ENCODE data around the gene MEF2D. TPM values are rescaled to one million over a fixed set of nuclear protein-coding genes. Genes with fewer than 3 reads are reported as not detected.
A peak's percentile ranks its signal among the peaks of the same experiment; 100 is the strongest.

The MEF2D gene
- polyA plus RNA-seq, 1 donor (not counting 4 experiments of a cell fraction or from before 2014, with no cell fraction given): 9.3 TPM

- no peak for DNase-seq (ENCODE audit: low read depth, low spot score)
- H3K4me2 ChIP-seq (ENCODE audit: control insufficient read depth, extremely low read depth, insufficient read depth, low read depth, low read length): no peak overlapping the region
- H3K4me1 ChIP-seq (ENCODE audit: control insufficient read depth, extremely low read depth, insufficient read depth, low read length): peaks cover 3% of the 10 kb centered on the region
- no peak for FAIRE-seq
- H3K27me3 ChIP-seq (ENCODE audit: control insufficient read depth, extremely low read depth, insufficient read depth, low read length): peaks cover 90% of the 10 kb centered on the region
- H3K9me3 ChIP-seq (ENCODE audit: control insufficient read depth, low read depth, low read length): no peaks in the 10 kb centered on the region
- H3K4me3 ChIP-seq (ENCODE audit: control insufficient read depth in 2 of 3, extremely low read depth in 1 of 3, insufficient read depth in 2 of 3, low read depth in 1 of 3, low read length in 3 of 3): no peak overlapping the region
- H3K79me2 ChIP-seq (ENCODE audit: control insufficient read depth, insufficient read depth, low read length): no peaks in the 10 kb centered on the region
- H3K27ac ChIP-seq (ENCODE audit: control insufficient read depth, insufficient read depth, low read length): no peak overlapping the region
- H2AFZ ChIP-seq (ENCODE audit: control insufficient read depth, low read length): no peak overlapping the region
- H3K9me1 ChIP-seq (ENCODE audit: control insufficient read depth, extremely low read depth, insufficient read depth, low read length): no peaks in the 10 kb centered on the region
- dilution Hi-C loops (cut with MboI; ENCODE audit: extremely low pct_ligation_motif_present, low sequenced_read_pairs): no loop called here
- no peaks in the 10 kb centered on the region for H4K20me1 ChIP-seq (ENCODE audit: control insufficient read depth, extremely low read depth, insufficient read depth, low read length)
- no peak overlapping the region for H3K9ac ChIP-seq (ENCODE audit: control insufficient read depth, extremely low read depth, insufficient read depth, low read length)
- peak; percentile 21 for TF ChIP-seq EZH2 (IDR thresholded peaks at IDR 0.05; ENCODE audit: low read length)
- TF ChIP-seq, protein P1, sequence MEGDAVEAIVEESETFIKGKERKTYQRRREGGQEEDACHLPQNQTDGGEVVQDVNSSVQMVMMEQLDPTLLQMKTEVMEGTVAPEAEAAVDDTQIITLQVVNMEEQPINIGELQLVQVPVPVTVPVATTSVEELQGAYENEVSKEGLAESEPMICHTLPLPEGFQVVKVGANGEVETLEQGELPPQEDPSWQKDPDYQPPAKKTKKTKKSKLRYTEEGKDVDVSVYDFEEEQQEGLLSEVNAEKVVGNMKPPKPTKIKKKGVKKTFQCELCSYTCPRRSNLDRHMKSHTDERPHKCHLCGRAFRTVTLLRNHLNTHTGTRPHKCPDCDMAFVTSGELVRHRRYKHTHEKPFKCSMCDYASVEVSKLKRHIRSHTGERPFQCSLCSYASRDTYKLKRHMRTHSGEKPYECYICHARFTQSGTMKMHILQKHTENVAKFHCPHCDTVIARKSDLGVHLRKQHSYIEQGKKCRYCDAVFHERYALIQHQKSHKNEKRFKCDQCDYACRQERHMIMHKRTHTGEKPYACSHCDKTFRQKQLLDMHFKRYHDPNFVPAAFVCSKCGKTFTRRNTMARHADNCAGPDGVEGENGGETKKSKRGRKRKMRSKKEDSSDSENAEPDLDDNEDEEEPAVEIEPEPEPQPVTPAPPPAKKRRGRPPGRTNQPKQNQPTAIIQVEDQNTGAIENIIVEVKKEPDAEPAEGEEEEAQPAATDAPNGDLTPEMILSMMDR (optimal IDR thresholded peaks at IDR 0.05 in 1 of 3, IDR thresholded peaks at IDR 0.05 in 1 of 3, conservative IDR thresholded peaks at IDR 0.05 in 1 of 3; ENCODE audit: extremely low read depth in 1 of 3, insufficient read depth in 2 of 3, low read length in 3 of 3): no peak
- no peaks in the 10 kb centered on the region for H3K36me3 ChIP-seq (ENCODE audit: control insufficient read depth in 2 of 2, extremely low read depth in 1 of 2, insufficient read depth in 2 of 2, low read length in 2 of 2)
These were observed 61.4 kb downstream of the MEF2D start for GRCh38 chr1:156439036-156439776.

DNA sequence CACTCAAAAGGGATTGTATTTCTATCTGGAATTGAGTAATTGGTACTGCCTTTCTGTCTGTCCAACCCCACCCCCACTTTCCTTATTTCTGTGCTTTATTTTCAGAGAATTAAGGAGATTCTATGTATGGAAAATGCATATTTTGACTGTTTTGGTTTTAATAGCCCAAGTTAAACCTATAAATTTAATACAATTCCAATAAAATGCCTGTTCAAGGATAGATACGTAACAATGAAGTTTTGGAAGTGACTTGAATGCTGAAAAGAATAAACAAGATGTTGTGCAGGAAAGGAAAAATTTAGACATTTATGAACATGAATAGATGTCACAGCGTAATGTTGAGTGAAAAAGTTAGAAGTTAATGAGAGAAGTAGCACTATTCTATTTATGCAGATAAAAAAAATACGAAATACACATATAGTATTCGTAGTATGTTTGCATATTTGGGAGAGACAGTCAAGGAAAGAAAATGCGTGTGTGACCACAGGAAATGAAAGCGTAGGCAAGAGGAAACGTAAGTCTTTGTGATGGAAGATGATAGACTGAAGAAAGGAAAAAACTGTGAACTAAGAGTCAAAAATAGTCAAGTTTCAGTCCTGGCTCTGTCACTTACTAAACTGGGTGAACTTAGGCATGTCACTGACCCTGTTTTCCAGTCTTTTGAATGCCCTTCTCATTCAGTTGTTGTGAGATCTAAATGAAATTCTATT, 62.1 kb downstream of the MEF2D start:
- H3K36me3 ChIP-seq (ENCODE audit: control insufficient read depth in 2 of 2, extremely low read depth in 1 of 2, insufficient read depth in 2 of 2, low read length in 2 of 2): no peaks in the 10 kb centered on the region
- no peak overlapping the region for H3K4me2 ChIP-seq (ENCODE audit: control insufficient read depth, extremely low read depth, insufficient read depth, low read depth, low read length)
- no peaks in the 10 kb centered on the region for H3K79me2 ChIP-seq (ENCODE audit: control insufficient read depth, insufficient read depth, low read length)
- H4K20me1 ChIP-seq (ENCODE audit: control insufficient read depth, extremely low read depth, insufficient read depth, low read length): no peaks in the 10 kb centered on the region
- TF ChIP-seq, protein P1 (optimal IDR thresholded peaks at IDR 0.05 in 1 of 3, IDR thresholded peaks at IDR 0.05 in 1 of 3, conservative IDR thresholded peaks at IDR 0.05 in 1 of 3; ENCODE audit: extremely low read depth in 1 of 3, insufficient read depth in 2 of 3, low read length in 3 of 3): no peak
- peak; percentile 9 for TF ChIP-seq EZH2 (IDR thresholded peaks at IDR 0.05; ENCODE audit: low read length)
- no peak overlapping the region for H3K4me3 ChIP-seq (ENCODE audit: control insufficient read depth in 2 of 3, extremely low read depth in 1 of 3, insufficient read depth in 2 of 3, low read depth in 1 of 3, low read length in 3 of 3)
- H3K27ac ChIP-seq (ENCODE audit: control insufficient read depth, insufficient read depth, low read length): no peak overlapping the region
- no peak for FAIRE-seq
- no peaks in the 10 kb centered on the region for H3K9me3 ChIP-seq (ENCODE audit: control insufficient read depth, low read depth, low read length)
- H3K4me1 ChIP-seq (ENCODE audit: control insufficient read depth, extremely low read depth, insufficient read depth, low read length): peaks cover 3% of the 10 kb centered on the region
- dilution Hi-C loops (cut with MboI; ENCODE audit: extremely low pct_ligation_motif_present, low sequenced_read_pairs): no loop called here
- DNase-seq (ENCODE audit: low read depth, low spot score): no peak
- H3K27me3 ChIP-seq (ENCODE audit: control insufficient read depth, extremely low read depth, insufficient read depth, low read length): peaks cover 97% of the 10 kb centered on the region
- no peaks in the 10 kb centered on the region for H3K9me1 ChIP-seq (ENCODE audit: control insufficient read depth, extremely low read depth, insufficient read depth, low read length)
- no peak overlapping the region for H2AFZ ChIP-seq (ENCODE audit: control insufficient read depth, low read length)
- no peak overlapping the region for H3K9ac ChIP-seq (ENCODE audit: control insufficient read depth, extremely low read depth, insufficient read depth, low read length)

All from keratinocyte (primary cell).